ENCODE measurements around the gene C4A.
"Not testable (repeated sequence)": the region's sequence is repeated elsewhere in the genome, so short reads cannot be mapped to it uniquely, and the experiment has no call there.

The C4A gene

DNA sequence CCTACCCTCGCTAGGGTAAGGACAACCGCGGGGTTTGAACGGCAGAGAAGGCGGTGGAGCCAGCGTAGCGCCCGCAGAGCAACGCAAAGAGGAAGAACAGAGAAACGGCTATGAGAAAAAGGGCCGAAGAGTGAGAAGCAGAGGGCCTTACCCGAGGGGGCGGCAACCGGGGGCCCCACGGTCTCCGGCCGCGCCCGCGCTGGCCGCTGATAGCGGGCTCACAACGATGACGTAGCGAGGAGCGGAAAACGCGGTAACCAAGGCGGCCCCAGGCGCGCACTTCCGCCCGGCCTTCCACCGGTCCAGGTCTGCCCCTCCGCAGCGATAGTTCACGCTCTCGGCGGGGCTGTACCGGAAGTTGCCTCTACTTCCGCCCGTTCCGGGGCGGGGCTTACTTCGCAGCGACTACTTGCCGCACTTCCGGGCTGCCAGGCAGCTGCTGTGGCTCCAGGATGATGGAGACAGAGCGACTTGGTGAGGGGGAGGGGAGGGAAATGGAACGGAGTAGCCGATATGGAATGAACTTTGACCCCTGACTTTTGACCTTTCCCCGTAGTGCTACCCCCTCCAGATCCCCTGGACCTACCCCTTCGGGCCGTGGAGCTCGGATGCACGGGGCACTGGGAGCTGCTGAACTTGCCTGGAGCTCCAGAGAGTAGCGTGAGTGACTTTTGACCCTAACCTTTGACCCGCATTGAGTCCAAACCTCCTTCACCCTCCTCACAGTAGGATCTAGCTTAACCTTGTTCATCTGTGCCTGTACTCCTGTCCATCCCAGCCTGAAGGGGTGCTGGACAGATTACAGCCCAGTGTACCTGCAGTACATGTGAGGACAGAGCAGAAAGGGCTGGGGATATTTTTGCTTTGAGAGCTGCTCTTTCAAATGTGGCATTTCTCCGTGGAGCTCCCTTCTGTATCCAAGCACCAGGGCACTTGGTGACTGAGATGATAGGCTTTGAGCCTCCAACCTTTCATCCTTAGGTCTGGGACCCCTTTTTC is 22.8 kb upstream of the C4A start, which contains the start of the genes NELFE and SKIC2:
TSS of gene NELFE (minus strand) at position 231 of the 999 bp plus-strand sequence. CDS start 525 bp downstream, outside the sequence.
TSS of gene SKIC2 (plus strand) at position 435 of the 999 bp plus-strand sequence. CDS start at position 453, 18 bp downstream.
- peak; percentile 77 to 99 (median 97) for DNase-seq

DNA sequence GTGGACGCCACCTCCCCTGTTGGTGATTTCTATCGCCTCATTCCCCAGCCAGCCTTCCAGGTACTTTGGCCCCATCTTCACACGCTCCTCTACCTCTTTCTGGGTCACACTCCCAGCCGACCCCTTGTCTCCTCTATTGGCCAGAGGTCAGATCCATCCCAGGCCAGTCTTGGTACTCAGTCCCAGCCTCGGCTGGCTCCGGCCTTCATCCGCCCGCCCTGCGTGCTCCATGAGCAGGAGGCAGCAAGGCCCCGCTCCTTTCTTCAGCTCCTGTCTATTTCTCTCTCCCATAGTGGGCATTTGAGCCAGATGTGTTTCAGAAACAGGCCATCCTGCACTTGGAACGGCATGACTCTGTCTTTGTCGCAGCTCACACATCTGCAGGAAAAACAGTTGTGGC is 20.2 kb upstream of the C4A start:
- DNase-seq: no peak

DNA sequence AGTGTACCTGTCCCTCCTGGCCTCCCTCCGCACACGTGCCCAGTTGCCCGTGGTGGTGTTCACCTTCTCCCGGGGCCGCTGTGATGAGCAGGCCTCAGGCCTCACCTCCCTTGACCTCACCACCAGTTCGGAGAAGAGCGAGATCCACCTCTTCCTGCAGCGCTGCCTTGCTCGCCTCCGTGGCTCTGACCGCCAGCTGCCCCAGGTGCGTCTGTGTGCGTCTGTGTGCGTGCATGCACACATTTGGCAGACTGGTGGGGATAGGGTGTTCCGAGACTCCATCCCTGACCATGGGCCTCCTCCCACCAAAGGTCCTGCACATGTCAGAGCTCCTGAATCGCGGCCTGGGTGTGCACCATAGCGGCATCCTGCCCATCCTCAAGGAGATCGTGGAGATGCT is 17.9 kb upstream of the C4A start:
- no peak for DNase-seq

DNA sequence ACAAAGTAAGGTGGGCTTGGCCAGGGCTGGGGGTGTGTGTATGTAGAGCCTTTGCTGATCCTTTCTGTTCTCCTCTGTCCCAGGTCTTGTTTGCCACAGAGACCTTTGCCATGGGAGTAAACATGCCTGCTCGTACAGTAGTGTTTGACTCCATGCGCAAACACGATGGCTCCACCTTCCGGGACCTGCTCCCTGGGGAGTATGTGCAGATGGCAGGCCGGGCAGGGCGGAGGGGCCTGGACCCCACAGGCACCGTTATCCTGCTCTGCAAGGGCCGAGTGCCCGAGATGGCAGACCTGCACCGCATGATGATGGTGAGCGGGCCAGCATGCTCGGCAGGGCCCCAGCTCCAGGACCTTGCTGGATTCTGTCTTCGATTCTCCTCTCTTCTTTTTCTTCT is 16.2 kb upstream of the C4A start:
- DNase-seq: no peak

DNA sequence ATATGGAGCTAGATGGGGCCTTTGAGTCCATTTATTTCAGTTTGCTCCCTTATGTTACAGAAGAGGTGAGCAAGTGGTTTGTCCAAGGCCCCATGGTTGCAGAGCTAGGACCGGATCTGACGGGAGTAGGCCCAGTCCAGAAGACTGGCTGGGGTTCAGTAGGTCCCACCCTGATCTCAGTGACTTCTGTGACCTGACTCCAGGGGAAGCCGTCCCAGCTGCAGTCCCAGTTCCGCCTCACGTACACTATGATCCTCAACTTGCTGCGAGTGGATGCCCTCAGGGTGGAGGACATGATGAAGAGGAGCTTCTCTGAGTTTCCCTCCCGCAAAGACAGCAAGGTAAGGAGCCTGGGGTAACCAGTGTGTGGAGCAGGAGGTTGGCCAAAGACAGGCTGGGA is 15.4 kb upstream of the C4A start:
- DNase-seq: no peak

DNA sequence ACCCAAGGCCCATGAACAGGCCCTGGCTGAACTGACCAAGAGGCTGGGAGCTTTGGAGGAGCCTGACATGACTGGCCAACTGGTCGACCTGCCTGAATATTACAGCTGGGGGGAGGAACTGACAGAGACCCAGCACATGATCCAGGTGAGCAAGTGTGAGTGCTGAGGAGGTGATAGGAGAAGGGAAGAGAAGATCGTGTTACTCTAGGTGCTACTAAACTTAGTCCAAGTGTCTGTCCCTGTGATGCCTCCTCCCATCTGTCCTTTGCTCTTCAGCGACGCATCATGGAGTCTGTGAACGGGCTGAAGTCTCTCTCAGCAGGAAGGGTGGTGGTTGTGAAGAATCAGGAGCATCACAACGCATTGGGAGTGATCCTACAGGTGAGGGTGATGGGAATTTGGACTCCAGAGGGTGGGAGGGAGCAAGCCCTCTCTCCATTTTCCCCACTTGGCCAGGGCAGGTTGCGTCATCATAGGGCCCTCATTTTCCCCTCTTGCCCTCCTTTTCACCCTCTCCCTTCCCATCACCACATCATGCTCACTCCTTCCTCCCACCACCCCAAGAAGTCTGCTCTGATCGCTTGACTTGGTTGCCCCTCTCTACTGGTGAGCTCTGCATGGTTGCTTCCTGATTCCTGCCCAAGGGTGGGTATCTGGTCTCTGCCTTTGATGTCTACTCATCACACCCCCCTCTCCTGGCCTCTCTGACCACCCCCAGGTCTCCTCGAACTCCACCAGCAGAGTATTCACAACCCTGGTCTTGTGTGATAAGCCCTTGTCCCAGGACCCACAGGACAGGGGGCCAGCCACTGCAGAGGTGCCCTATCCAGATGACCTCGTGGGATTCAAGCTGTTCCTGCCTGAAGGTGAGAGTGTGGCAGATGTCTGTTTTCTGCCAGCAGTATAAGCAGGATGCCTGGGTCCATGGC is 14.6 kb upstream of the C4A start:
- no peak for DNase-seq

DNA sequence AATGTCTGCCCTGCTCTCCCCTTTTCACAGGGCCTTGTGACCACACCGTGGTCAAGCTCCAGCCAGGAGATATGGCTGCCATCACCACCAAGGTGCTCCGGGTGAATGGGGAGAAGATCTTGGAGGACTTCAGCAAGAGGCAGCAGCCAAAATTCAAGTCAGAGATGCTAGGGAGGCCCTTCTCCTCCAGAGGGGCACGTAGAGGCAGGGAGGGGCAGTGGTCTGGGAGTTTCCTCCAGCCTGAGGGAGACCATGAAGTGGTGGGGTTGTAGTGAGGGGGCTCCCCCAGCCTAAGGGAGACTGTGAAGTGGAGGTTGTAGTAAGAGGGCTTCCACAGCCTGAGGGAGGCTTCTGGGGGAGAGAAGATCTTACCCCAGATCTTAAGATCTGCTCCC is 13.9 kb upstream of the C4A start:
- DNase-seq: no peak

DNA sequence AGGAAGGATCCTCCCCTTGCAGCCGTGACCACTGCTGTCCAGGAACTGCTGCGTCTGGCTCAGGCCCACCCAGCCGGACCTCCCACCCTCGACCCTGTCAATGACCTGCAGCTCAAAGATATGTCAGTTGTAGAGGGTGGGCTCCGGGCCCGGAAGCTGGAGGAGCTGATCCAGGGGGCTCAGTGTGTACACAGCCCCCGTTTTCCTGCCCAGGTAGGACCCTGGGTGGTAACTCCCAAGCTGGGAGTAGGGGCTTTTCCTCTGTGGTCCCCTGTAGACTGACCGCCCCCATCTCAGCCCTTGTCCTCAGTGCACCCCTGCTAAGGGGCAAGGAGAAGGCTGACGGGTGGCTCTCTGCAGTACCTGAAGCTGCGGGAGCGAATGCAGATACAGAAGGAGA is 13.5 kb upstream of the C4A start:
- DNase-seq: no peak

DNA sequence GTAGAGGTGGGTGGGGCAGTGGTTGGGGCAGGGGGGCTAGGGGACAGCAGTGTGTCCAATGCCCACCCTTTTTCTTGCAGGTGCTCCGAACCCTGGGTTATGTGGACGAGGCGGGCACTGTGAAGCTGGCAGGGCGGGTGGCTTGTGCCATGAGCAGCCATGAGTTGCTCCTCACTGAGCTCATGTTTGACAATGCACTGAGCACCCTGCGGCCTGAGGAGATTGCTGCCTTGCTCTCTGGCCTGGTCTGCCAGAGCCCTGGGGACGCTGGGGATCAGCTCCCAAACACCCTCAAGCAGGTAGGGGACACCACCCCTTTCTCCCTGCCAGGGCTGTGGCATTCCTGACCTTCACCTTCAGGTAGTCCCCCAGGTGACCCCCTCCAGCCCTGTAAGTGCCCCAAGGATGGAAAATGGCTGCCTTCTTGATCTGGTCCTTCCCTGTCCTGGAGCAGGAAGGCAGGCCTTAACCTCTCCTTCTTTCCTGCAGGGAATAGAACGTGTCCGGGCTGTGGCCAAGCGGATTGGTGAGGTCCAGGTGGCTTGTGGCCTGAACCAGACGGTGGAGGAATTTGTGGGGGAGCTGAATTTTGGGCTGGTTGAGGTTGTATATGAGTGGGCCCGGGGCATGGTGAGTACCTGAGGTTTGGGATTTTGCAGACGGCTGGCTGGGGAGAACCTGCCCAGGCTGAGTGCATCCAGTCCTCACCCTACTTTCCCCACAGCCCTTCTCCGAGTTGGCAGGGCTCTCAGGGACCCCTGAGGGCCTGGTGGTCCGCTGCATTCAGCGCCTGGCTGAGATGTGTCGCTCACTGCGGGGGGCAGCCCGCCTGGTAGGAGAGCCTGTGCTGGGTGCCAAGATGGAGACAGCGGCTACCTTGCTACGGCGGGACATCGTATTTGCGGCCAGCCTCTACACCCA is 12.8 kb upstream of the C4A start:
- DNase-seq: no peak

DNA sequence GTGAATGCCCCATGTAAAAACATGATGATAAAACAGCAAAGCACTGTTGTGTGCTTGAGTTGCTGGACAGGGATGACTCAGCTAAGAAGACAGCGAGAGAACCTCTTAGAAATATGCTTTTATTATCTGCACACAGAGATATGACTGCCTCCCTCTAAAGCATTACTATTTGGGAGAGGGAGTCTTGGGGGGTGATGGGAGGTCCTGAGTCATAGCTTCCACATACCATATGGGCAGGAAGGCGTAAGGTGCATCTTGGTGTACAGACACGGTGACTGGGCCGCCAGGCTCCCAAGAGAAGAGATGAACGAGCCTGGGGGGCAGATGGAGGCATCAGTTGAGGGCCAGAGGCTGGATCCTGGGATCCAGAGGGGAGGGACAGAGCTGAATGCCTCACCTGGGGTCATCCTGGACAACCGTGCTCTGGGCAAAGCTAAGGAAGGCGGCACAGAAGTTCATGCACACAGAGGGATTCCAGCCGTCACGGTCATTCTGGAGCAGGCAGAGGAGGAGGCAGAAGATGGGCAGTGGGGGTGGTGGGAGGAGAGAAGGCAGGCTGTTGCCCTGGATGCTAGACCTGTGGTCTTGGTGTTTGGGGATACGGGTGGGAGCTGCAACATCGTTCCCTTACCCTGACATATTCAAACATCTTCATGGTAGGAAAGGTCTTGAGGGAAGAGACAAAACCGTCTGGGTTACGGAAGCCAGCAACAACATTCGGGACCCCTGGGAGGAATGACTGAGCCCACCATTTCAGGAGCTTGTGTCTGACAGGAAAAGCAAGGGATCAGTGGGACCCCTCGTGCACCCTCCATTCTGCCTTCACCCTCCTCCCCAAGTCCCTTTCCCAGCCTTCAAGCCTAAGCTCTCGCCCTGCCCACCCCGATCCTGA is 11.9 kb upstream of the C4A start:
- DNase-seq: no peak

DNA sequence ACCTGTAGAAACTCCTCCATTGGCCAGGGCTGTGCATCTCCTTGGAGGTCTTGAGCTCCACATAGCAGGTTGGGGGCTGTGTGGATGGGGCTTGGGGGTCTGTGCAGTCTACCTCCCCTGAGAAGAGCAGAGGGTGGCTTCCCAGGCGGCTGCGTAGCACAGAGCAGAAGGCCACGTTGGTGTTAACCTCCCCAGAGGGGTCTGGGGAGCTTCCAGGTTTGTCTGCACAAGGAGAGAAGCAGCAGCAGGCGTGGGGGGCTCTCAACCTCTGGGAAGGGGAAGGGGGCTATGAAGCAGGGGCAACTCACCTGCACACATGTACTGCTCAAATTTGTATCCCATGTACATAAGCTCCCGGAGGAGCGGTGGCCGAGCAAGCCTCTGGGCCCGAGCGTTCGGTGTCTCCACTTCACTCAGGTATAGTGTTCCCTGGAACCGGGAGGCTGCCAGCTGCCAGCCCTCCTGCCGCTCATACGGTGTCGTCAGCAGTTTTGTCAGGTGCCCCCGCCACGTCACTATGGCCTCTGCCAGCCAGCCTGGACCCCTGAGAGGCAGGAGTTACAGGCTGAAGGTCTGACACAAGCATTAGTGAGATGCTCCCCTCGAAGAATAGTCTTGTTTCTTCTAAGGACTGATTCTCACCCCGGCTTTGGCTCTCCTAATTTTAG is 11.1 kb upstream of the C4A start:
- peak in 1 of 58 donors; percentile 17 for DNase-seq

DNA sequence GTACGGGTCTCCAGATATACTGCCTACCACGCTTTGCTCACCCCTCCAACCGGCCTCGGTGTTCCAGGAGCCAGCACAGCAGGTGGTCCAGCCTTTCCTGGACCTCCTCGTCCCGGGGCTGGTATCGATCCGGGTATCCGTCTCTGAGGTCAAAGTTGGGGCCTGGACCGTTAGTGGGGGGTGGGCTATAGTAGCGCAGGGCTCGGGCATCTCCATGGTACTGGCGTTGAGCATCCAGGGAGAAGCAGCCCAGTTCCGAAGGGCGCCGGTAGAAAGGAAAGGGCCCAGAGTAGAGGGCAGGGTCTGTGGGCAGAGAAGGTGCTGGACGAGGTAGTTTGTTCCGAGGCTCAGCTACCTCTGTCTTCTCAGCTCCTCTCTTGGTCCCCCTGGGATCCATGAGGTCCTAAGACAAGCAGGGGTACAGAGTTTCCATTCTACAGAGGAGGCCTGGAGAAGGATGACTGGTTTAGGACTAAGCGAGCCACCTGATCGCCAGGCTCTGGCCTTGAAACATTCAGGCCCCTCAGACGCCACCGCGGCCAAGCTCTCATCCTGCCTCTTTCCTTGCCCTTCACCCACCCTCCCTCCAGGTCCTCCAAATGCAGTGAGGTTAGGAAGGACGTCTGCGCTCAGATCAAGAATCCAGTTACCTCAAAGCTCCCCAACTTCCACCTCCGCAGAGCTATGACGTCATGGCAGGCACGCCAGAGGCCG is 10.4 kb upstream of the C4A start:
- peak in 5 of 58 donors; percentile 15 to 48 (median 31) for DNase-seq

DNA sequence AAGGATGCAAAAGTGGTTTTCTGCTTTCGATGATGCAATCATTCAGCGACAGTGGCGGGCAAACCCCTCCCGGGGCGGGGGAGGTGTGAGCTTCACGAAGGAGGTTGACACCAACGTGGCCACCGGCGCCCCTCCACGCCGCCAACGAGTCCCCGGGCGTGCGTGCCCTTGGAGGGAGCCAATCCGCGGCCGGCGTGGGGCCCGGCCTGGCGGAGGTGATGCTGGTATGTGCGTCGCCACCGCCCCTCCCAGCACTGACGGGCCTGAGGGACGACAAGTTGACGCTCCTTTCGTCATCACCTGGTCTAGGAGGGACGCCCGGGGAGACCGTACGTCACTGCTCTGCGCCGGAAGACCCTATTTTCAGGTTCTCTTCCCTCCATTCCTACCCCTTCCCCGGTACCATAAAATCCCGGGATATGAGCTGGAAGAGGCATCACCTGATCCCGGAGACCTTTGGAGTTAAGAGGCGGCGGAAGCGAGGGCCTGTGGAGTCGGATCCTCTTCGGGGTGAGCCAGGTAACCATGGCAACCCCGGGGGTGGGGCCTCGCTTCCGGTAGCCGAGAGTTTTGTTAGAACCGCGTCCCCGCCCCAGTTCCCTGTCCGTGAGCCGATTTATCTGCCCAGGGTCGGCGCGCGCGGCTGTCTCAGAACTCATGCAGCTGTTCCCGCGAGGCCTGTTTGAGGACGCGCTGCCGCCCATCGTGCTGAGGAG is 9.7 kb upstream of the C4A start, which contains the start of gene DXO:
TSS of gene DXO (minus strand) at position 146 of the 716 bp plus-strand sequence. CDS start 463 bp downstream, outside the sequence.
- DNase-seq: peak; percentile 61 to 100 (median 94)

DNA sequence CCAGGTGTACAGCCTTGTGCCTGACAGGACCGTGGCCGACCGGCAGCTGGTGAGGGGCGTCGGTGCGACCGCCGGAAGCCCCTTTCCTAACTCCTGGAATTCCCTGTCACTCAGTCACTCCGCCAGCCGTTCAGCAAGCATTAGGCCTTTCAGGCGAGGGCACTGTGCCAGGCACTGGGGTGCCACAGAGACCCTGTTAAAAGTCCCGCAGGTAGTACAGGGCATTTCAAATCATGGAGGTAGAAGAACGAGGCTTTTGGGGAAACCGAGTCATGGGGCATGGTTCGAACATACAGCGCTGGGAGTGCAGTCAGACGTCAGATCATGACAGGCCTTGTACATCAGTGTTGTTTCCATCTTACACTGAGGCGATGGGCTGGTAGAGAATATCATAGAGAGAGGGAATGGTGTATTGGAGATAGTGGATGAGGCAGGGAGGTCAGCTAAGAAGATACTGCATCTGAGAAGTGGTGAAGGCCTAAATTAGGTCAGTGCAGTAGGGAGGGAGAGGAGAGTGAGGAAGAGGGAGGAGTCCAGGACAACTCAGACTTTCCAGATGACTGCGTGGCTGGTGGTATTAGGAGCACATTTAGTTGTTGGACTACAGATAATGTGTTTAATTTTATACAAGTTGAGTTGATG is 9.0 kb upstream of the C4A start:
- no peak for DNase-seq

DNA sequence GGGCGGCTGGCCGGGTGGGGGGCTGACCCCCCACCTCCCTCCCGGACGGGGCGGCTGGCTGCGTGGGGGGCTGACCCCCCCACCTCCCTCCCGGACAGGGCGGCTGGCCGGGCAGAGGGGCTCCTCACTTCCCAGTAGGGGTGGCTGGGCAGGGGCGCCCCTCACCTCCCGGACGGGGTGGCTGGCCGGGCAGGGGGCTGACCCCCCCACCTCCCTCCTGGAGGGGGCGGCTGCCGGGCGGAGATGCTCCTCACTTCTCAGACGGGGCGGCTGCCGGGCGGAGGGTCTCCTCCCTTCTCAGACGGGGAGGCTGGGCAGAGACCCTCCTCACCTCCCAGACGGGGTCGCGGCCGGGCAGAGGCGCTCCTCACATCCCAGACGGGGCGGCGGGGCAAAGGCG is 5.8 kb upstream of the C4A start:
- DNase-seq: not testable (repeated sequence)

DNA sequence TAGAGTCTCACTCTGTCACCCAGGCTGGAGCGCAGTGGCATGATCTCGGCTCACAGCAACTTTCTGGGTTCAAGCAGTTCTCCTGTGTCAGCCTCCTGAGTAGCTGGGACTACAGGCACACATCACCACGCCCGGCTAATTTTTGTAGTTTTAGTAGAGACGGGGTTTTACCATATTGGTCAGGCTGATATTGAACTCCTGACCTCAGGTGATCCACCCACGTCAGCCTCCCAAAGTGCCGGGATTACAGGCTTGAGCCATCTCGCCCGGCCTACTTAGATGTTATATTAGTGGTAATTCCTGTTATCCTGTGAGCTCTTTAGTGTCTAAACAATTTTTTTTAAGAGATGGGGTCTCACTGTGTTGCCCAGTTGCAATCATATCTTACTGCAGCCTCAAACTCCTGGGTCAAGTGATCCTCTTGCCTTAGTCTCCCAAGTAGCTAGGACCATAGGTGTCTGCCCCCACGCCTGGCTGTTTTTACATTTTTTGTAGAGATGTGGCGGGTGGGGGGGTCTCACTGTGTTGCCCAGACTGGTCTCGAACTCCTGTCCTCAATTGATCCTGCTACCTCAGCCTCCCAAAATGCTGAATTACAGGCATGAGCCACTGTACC is 3.9 kb upstream of the C4A start:
- DNase-seq: no peak
